Osteocyte (in vitro differentiated cells): ENCODE measurements around the gene PRKAR1B. TPM values are rescaled to one million over a fixed set of nuclear protein-coding genes. Genes with fewer than 3 reads are reported as not detected.

Source experiments
- DNase-seq: peaks from one replicate; pipeline ENCODE4 v3.0.0; 2021; ENCODE audit warnings: mixed read lengths; ENCODE audit not compliant: unreplicated experiment; ENCODE audit errors: extremely low spot score
- H3K27ac Mint-ChIP-seq: one replicate; pipeline ENCODE4 v1.8.0; 2021; ENCODE audit warnings: mild to moderate bottlenecking, mixed read lengths; ENCODE audit not compliant: unreplicated experiment
- H3K27me3 Mint-ChIP-seq: one replicate; pipeline ENCODE4 v1.8.0; 2021; ENCODE audit warnings: mixed read lengths; ENCODE audit not compliant: unreplicated experiment
- H3K36me3 Mint-ChIP-seq: one replicate; pipeline ENCODE4 v1.8.0; 2021; ENCODE audit warnings: mixed read lengths; ENCODE audit not compliant: unreplicated experiment
- H3K4me1 Mint-ChIP-seq: one replicate; pipeline ENCODE4 v1.8.0; 2021; ENCODE audit warnings: mixed read lengths; ENCODE audit not compliant: unreplicated experiment
- H3K4me3 Mint-ChIP-seq: one replicate; pipeline ENCODE4 v1.8.0; 2021; ENCODE audit warnings: mild to moderate bottlenecking, moderate library complexity, mixed read lengths; ENCODE audit not compliant: unreplicated experiment
- H3K9me3 Mint-ChIP-seq: one replicate; pipeline ENCODE4 v1.8.0; 2021; ENCODE audit warnings: mixed read lengths; ENCODE audit not compliant: unreplicated experiment
- CTCF ChIP-seq: fragments of 200-600 bp; sonication (generic); IDR thresholded peaks from 2 replicates; pipeline ENCODE4 v1.5.0; 2021; ENCODE audit warnings: antibody characterized with exemption, mild to moderate bottlenecking, moderate library complexity
- total RNA-seq: library from RNA; stranded (reverse); gene quantifications from 2 replicates; pipeline ENCODE4 v1.2.1, GENCODE V29; 2021

PRKAR1B gene
- total RNA-seq, 1 donor from 2014 or later: 12.0 TPM

- H3K27ac Mint-ChIP-seq: peak overlapping the region; percentile 27
- peaks cover 8% of the 10 kb centered on the region for H3K36me3 Mint-ChIP-seq
- no peak for TF ChIP-seq CTCF
- H3K27me3 Mint-ChIP-seq: no peaks in the 10 kb centered on the region
- H3K9me3 Mint-ChIP-seq: no peaks in the 10 kb centered on the region
- DNase-seq: no peak
- peaks cover 5% of the 10 kb centered on the region for H3K4me1 Mint-ChIP-seq
- no peak overlapping the region for H3K4me3 Mint-ChIP-seq
These were observed 52.3 kb downstream of the PRKAR1B start for GRCh38 chr7:674454-675410.

- Mint-ChIP-seq H3K9me3 (no peaks in the 10 kb centered on the region), H3K27ac (no peak overlapping the region), H3K4me1 (peaks cover 5% of the 10 kb centered on the region), H3K4me3 (no peak overlapping the region), H3K27me3 (no peaks in the 10 kb centered on the region), H3K36me3 (peaks cover 2% of the 10 kb centered on the region)
- DNase-seq: no peak
- TF ChIP-seq CTCF: no peak
These were observed 53.2 kb downstream of the PRKAR1B start for GRCh38 chr7:673681-674453.

- no peak overlapping the region for H3K27ac Mint-ChIP-seq
- DNase-seq: no peak
- no peak for TF ChIP-seq CTCF
- peaks cover 5% of the 10 kb centered on the region for H3K4me1 Mint-ChIP-seq
- no peak overlapping the region for H3K4me3 Mint-ChIP-seq
- no peaks in the 10 kb centered on the region for H3K27me3 Mint-ChIP-seq
- peaks cover 5% of the 10 kb centered on the region for H3K36me3 Mint-ChIP-seq
- H3K9me3 Mint-ChIP-seq: no peaks in the 10 kb centered on the region
These were observed 54.2 kb downstream of the PRKAR1B start for GRCh38 chr7:672891-673290.

GRCh38 chr7:671415-672042 lies 55.6 kb downstream of the PRKAR1B start:
- Mint-ChIP-seq H3K27me3 (no peaks in the 10 kb centered on the region), H3K36me3 (peaks cover 5% of the 10 kb centered on the region), H3K9me3 (no peaks in the 10 kb centered on the region), H3K4me3 (no peak overlapping the region), H3K4me1 (peaks cover 5% of the 10 kb centered on the region), H3K27ac (no peak overlapping the region)
- no peak for TF ChIP-seq CTCF
- DNase-seq: no peak
